ENCODE results near the gene KCNMA1.

The KCNMA1 gene

DNA sequence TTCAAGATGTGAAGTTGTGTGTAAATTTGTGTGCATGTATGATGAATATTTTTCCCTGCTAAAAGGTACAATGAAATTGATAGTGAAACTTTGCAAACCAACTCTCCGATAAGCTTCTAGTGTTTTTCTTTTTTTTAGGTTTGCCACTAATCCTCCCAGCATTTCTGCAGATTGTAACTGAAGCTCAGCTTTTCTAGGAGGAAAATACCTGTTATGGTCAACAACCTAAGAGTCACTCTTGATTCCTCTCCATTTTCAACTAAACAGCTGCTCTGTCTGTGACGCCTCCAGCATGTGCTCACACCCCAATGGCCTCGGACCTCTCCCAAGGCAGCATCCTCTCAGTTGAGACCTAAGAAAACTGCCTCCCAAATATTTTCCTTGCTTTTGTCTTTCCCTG lies 406.2 kb downstream of the KCNMA1 start:
- Histone ChIP-seq H3K56ac (ENCODE audit: low read length) (no peak overlapping the region), H3K36me3 (ENCODE audit: control insufficient read depth, insufficient read depth, low read length) (no peaks in the 10 kb centered on the region), H3K4me1 (ENCODE audit: control insufficient read depth, low read depth, low read length) (no peaks in the 10 kb centered on the region), H4K5ac (ENCODE audit: low read length) (no peak overlapping the region), H3K27me3 (ENCODE audit: insufficient read depth, low read length, poor library complexity) (no peaks in the 10 kb centered on the region), H4K8ac (ENCODE audit: low read depth, low read length) (no peak overlapping the region), H3K27ac (ENCODE audit: low read depth, low read length) (no peak overlapping the region), H2AK5ac (ENCODE audit: low read length) (no peak overlapping the region), H3K79me1 (ENCODE audit: low read length) (no peaks in the 10 kb centered on the region), H3K79me2 (ENCODE audit: control insufficient read depth, insufficient read depth, low read length) (no peaks in the 10 kb centered on the region), H2BK5ac (ENCODE audit: low read length) (no peak overlapping the region), H3K4me2 (ENCODE audit: low read length) (no peak overlapping the region), H2BK120ac (ENCODE audit: low read depth, low read length) (no peak overlapping the region), H3K4ac (ENCODE audit: low read depth, low read length) (no peak overlapping the region), H3K18ac (ENCODE audit: low read length) (no peak overlapping the region), H3K23ac (ENCODE audit: low read length) (no peak overlapping the region), H3K9ac (ENCODE audit: low read length) (no peak overlapping the region), H3K4me3 (ENCODE audit: low read length) (no peak overlapping the region), H2BK15ac (replicated peaks; ENCODE audit: low read depth) (no peak overlapping the region)
- DNase-seq: no peak
- WGBS (ENCODE audit: extremely low coverage, insufficient coverage, low lambda C conversion rate): no CpG with 5 or more reads among the region's 3 CpGs

DNA sequence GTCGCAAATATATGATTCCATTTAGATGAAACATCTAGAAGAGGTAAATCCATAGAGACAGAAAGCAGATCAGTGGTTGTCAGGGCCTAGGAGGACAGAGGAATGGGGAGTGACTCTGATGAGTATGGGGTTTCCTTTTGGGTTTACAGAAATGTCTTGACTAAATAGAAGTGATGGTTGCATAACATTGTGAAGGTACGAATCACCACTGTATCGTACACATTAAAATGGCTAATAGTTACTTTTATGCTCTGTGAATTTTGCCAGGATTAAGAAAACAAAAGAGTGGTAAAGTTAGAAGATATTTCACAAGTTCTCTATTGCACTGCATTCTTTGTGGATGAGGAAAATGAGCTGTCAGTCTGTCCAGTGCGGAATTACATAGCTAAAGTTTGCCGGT lies 407.4 kb downstream of the KCNMA1 start:
- Histone ChIP-seq H3K79me1 (ENCODE audit: low read length) (no peaks in the 10 kb centered on the region), H4K8ac (ENCODE audit: low read depth, low read length) (no peak overlapping the region), H4K5ac (ENCODE audit: low read length) (no peak overlapping the region), H3K18ac (ENCODE audit: low read length) (no peak overlapping the region), H3K4me1 (ENCODE audit: control insufficient read depth, low read depth, low read length) (no peaks in the 10 kb centered on the region), H3K4ac (ENCODE audit: low read depth, low read length) (no peak overlapping the region), H2BK15ac (replicated peaks; ENCODE audit: low read depth) (no peak overlapping the region), H3K79me2 (ENCODE audit: control insufficient read depth, insufficient read depth, low read length) (no peaks in the 10 kb centered on the region), H2BK5ac (ENCODE audit: low read length) (no peak overlapping the region), H3K27ac (ENCODE audit: low read depth, low read length) (no peak overlapping the region), H3K4me2 (ENCODE audit: low read length) (no peak overlapping the region), H3K56ac (ENCODE audit: low read length) (no peak overlapping the region), H2AK5ac (ENCODE audit: low read length) (no peak overlapping the region), H3K27me3 (ENCODE audit: insufficient read depth, low read length, poor library complexity) (no peaks in the 10 kb centered on the region), H3K36me3 (ENCODE audit: control insufficient read depth, insufficient read depth, low read length) (no peaks in the 10 kb centered on the region), H2BK120ac (ENCODE audit: low read depth, low read length) (no peak overlapping the region), H3K9ac (ENCODE audit: low read length) (no peak overlapping the region), H3K4me3 (ENCODE audit: low read length) (no peak overlapping the region), H3K23ac (ENCODE audit: low read length) (no peak overlapping the region)
- WGBS (ENCODE audit: extremely low coverage, insufficient coverage, low lambda C conversion rate): no CpG with 5 or more reads among the region's 5 CpGs
- no peak for DNase-seq

DNA sequence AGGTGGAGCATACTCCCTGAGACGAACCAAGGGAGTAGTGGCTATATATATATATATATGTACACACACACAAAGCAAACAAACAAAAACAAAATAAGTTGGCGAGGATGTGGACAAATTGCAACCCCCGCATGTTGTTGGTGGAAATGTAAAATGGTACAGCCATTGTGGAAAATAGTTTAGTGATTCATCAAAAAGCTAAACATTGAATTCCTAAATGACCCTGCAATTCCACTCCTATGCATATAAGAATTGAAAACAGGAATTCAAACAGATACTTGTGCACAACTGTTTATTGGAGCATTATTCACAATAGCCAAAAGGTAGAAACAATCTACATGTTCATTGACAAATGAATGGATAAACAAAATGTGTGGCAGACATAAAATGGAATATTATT lies 407.9 kb downstream of the KCNMA1 start:
- Histone ChIP-seq H3K4me1 (ENCODE audit: control insufficient read depth, low read depth, low read length) (no peaks in the 10 kb centered on the region), H3K9ac (ENCODE audit: low read length) (no peak overlapping the region), H4K8ac (ENCODE audit: low read depth, low read length) (no peak overlapping the region), H4K5ac (ENCODE audit: low read length) (no peak overlapping the region), H3K27me3 (ENCODE audit: insufficient read depth, low read length, poor library complexity) (no peaks in the 10 kb centered on the region), H2BK120ac (ENCODE audit: low read depth, low read length) (no peak overlapping the region), H2BK15ac (replicated peaks; ENCODE audit: low read depth) (no peak overlapping the region), H3K79me1 (ENCODE audit: low read length) (no peaks in the 10 kb centered on the region), H3K56ac (ENCODE audit: low read length) (no peak overlapping the region), H3K27ac (ENCODE audit: low read depth, low read length) (no peak overlapping the region), H3K18ac (ENCODE audit: low read length) (no peak overlapping the region), H3K36me3 (ENCODE audit: control insufficient read depth, insufficient read depth, low read length) (no peaks in the 10 kb centered on the region), H2BK5ac (ENCODE audit: low read length) (no peak overlapping the region), H3K4ac (ENCODE audit: low read depth, low read length) (no peak overlapping the region), H3K4me2 (ENCODE audit: low read length) (no peak overlapping the region), H3K4me3 (ENCODE audit: low read length) (no peak overlapping the region), H3K23ac (ENCODE audit: low read length) (no peak overlapping the region), H2AK5ac (ENCODE audit: low read length) (no peak overlapping the region), H3K79me2 (ENCODE audit: control insufficient read depth, insufficient read depth, low read length) (no peaks in the 10 kb centered on the region)
- DNase-seq: no peak
- WGBS (ENCODE audit: extremely low coverage, insufficient coverage, low lambda C conversion rate): no CpG with 5 or more reads among the region's 3 CpGs

DNA sequence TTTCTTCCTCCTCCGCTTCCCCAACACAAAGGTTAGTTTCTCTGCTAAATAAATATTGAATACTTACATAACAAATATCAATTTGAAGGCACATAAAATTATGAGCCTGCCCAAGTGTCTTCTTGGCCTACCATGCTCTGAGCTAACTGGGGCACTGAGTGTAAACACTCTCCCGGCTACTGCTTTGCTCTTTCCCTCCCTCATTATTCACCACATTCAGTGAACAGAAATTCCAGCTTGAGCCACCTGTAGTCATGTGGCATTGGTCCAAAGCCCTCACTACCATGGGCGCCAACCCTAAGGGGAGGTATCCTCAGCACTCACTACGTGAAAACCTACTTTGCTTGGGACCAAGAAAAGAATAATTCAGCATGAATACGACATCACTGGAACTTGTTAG lies 409.0 kb downstream of the KCNMA1 start:
- Histone ChIP-seq H2BK5ac (ENCODE audit: low read length) (no peak overlapping the region), H3K9ac (ENCODE audit: low read length) (no peak overlapping the region), H3K4me3 (ENCODE audit: low read length) (no peak overlapping the region), H2BK15ac (replicated peaks; ENCODE audit: low read depth) (no peak overlapping the region), H3K18ac (ENCODE audit: low read length) (no peak overlapping the region), H2BK120ac (ENCODE audit: low read depth, low read length) (no peak overlapping the region), H4K8ac (ENCODE audit: low read depth, low read length) (no peak overlapping the region), H3K27ac (ENCODE audit: low read depth, low read length) (no peak overlapping the region), H3K4ac (ENCODE audit: low read depth, low read length) (no peak overlapping the region), H2AK5ac (ENCODE audit: low read length) (no peak overlapping the region), H3K4me2 (ENCODE audit: low read length) (no peak overlapping the region), H3K79me1 (ENCODE audit: low read length) (no peaks in the 10 kb centered on the region), H3K23ac (ENCODE audit: low read length) (no peak overlapping the region), H3K56ac (ENCODE audit: low read length) (no peak overlapping the region), H3K4me1 (ENCODE audit: control insufficient read depth, low read depth, low read length) (no peaks in the 10 kb centered on the region), H3K36me3 (ENCODE audit: control insufficient read depth, insufficient read depth, low read length) (no peaks in the 10 kb centered on the region), H4K5ac (ENCODE audit: low read length) (no peak overlapping the region), H3K79me2 (ENCODE audit: control insufficient read depth, insufficient read depth, low read length) (no peaks in the 10 kb centered on the region), H3K27me3 (ENCODE audit: insufficient read depth, low read length, poor library complexity) (no peaks in the 10 kb centered on the region)
- no peak for DNase-seq
- WGBS (ENCODE audit: extremely low coverage, insufficient coverage, low lambda C conversion rate): no CpG with 5 or more reads among the region's 5 CpGs

DNA sequence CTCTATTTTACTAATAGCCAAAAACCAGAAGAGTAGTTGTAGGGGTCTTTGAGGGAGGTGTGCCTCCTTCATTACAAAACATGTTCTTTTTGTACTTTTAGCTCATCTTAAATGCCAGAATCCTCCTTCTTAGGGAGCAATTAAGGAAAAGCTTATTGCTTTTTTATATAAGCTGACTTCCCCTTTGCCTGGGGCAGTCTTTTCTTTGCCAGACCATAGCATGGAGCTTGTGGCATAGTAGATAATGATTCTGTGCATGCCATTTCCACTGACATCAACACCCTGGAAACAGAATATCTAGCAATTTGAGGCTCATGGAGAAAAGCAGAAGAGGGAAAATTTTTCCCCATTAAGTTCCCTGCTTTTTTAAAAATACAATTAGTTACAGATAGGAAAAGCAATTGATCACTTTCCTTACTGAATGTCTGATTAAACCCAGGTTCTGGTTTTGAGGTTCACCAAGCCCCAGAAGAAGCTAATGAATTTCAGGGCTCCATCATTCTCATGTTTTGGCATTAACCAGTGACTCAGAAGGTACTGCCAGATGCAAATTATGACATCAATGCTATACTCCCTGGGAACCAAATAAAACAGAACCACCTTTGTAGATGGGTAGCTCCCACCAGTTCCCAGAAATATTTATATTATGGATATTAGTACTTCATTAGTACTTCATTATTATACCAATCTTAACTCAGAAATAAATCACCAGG lies 410.6 kb downstream of the KCNMA1 start:
- H3K79me2 ChIP-seq (ENCODE audit: control insufficient read depth, insufficient read depth, low read length): no peaks in the 10 kb centered on the region
- H3K27me3 ChIP-seq (ENCODE audit: insufficient read depth, low read length, poor library complexity): no peaks in the 10 kb centered on the region
- no peak overlapping the region for H4K5ac ChIP-seq (ENCODE audit: low read length)
- H3K79me1 ChIP-seq (ENCODE audit: low read length): no peaks in the 10 kb centered on the region
- no peak overlapping the region for H3K27ac ChIP-seq (ENCODE audit: low read depth, low read length)
- H2BK5ac ChIP-seq (ENCODE audit: low read length): no peak overlapping the region
- no peaks in the 10 kb centered on the region for H3K36me3 ChIP-seq (ENCODE audit: control insufficient read depth, insufficient read depth, low read length)
- H4K8ac ChIP-seq (ENCODE audit: low read depth, low read length): no peak overlapping the region
- H3K9ac ChIP-seq (ENCODE audit: low read length): no peak overlapping the region
- no peak overlapping the region for H2AK5ac ChIP-seq (ENCODE audit: low read length)
- no peak for DNase-seq
- H3K4me3 ChIP-seq (ENCODE audit: low read length): no peak overlapping the region
- H2BK15ac ChIP-seq (replicated peaks; ENCODE audit: low read depth): no peak overlapping the region
- no peak overlapping the region for H3K18ac ChIP-seq (ENCODE audit: low read length)
- H2BK120ac ChIP-seq (ENCODE audit: low read depth, low read length): no peak overlapping the region
- H3K23ac ChIP-seq (ENCODE audit: low read length): no peak overlapping the region
- H3K4me1 ChIP-seq (ENCODE audit: control insufficient read depth, low read depth, low read length): no peaks in the 10 kb centered on the region
- H3K4ac ChIP-seq (ENCODE audit: low read depth, low read length): no peak overlapping the region
- no peak overlapping the region for H3K56ac ChIP-seq (ENCODE audit: low read length)
- no peak overlapping the region for H3K4me2 ChIP-seq (ENCODE audit: low read length)

DNA sequence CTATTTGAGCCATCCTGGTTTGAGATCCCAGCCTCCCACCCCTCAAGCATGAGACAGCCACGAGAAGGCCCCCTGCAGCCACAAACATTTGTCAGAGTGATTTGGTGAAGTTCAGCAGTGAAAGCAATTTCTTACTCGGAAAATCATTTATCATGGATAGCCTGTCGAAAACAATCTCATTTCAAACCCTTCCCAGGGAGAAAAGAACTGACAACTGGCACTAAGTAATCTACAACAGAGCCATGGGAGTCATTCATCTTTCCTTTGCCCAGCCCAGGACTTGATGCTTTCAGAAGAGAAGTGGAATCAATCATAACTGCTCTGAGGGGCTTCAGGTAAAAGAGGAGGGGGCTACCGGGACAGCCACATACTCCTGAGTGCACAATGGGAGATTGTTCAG lies 411.2 kb downstream of the KCNMA1 start:
- Histone ChIP-seq H3K4me3 (ENCODE audit: low read length) (no peak overlapping the region), H4K8ac (ENCODE audit: low read depth, low read length) (no peak overlapping the region), H3K18ac (ENCODE audit: low read length) (no peak overlapping the region), H3K9ac (ENCODE audit: low read length) (no peak overlapping the region), H3K4me2 (ENCODE audit: low read length) (no peak overlapping the region), H3K36me3 (ENCODE audit: control insufficient read depth, insufficient read depth, low read length) (no peaks in the 10 kb centered on the region), H2AK5ac (ENCODE audit: low read length) (no peak overlapping the region), H3K79me1 (ENCODE audit: low read length) (no peaks in the 10 kb centered on the region), H3K23ac (ENCODE audit: low read length) (no peak overlapping the region), H3K56ac (ENCODE audit: low read length) (no peak overlapping the region), H2BK5ac (ENCODE audit: low read length) (no peak overlapping the region), H4K5ac (ENCODE audit: low read length) (no peak overlapping the region), H3K4me1 (ENCODE audit: control insufficient read depth, low read depth, low read length) (no peaks in the 10 kb centered on the region), H3K79me2 (ENCODE audit: control insufficient read depth, insufficient read depth, low read length) (no peaks in the 10 kb centered on the region), H3K27me3 (ENCODE audit: insufficient read depth, low read length, poor library complexity) (no peaks in the 10 kb centered on the region), H2BK15ac (replicated peaks; ENCODE audit: low read depth) (no peak overlapping the region), H3K4ac (ENCODE audit: low read depth, low read length) (no peak overlapping the region), H2BK120ac (ENCODE audit: low read depth, low read length) (no peak overlapping the region), H3K27ac (ENCODE audit: low read depth, low read length) (no peak overlapping the region)
- peak; percentile 16 for DNase-seq
- no CpG with 5 or more reads among the region's 4 CpGs for WGBS (ENCODE audit: extremely low coverage, insufficient coverage, low lambda C conversion rate)

Data from mesendoderm (in vitro differentiated cells).